SU-DHL-6 (cell line): ENCODE data around the gene VPS26B.

Experiments
- H2AFZ ChIP-seq: fragments of 200-600 bp; sonication (generic); 2 replicates; pipeline ENCODE4 v1.6.1; 2014; ENCODE audit warnings: low read depth, mild to moderate bottlenecking, moderate library complexity, mixed read lengths, antibody characterized with exemption, low read length; ENCODE audit not compliant: severe bottlenecking
- H3F3A ChIP-seq: fragments of 200-600 bp; shearing (Covaris generic); 2 replicates; pipeline ENCODE4 v1.6.0; 2016; ENCODE audit warnings: antibody characterized with exemption, mild to moderate bottlenecking; ENCODE audit not compliant: insufficient read depth
- H3K27ac ChIP-seq: fragments of 200-600 bp; sonication (generic); 2 replicates; pipeline ENCODE4 v1.5.1; 2016; ENCODE audit warnings: low read depth, mild to moderate bottlenecking, low read length, moderate library complexity, mixed read lengths
- H3K27me3 ChIP-seq: fragments of 200-600 bp; sonication (generic), shearing (Covaris generic); 2 replicates; pipeline ENCODE4 v1.6.0; 2014; ENCODE audit warnings: mild to moderate bottlenecking, low read length
- H3K36me3 ChIP-seq: fragments of 200-600 bp; sonication (generic); 2 replicates; pipeline ENCODE4 v1.6.1; 2014; ENCODE audit warnings: mild to moderate bottlenecking, low read length, mixed read lengths
- H3K4me2 ChIP-seq: fragments of 300-600, 200-600 bp; shearing (Covaris generic), sonication (generic); 2 replicates; pipeline ENCODE4 v1.6.0; 2014; ENCODE audit warnings: low read length, low read depth, mild to moderate bottlenecking; ENCODE audit not compliant: poor library complexity, severe bottlenecking
- H3K4me3 ChIP-seq: fragments of 200-600 bp; sonication (generic); 2 replicates; pipeline ENCODE4 v1.5.1; 2014; ENCODE audit warnings: antibody characterized with exemption, low read length, mild to moderate bottlenecking, mixed read lengths; ENCODE audit not compliant: insufficient read depth, poor library complexity, severe bottlenecking
- H3K79me2 ChIP-seq: fragments of 200-600 bp; sonication (generic); 2 replicates; pipeline ENCODE4 v1.6.1; 2014; ENCODE audit warnings: mild to moderate bottlenecking, low read length, moderate library complexity; ENCODE audit not compliant: insufficient read depth
- H3K9ac ChIP-seq: fragments of 200-600 bp; sonication (generic); 2 replicates; pipeline ENCODE4 v1.7.0; 2014; ENCODE audit warnings: mild to moderate bottlenecking, low read length
- H3K9me2 ChIP-seq: fragments of 200-600 bp; sonication (generic); replicated peaks from 2 replicates; pipeline ENCODE4 v1.6.1; 2014; ENCODE audit warnings: low read length; ENCODE audit not compliant: insufficient read depth
- H3K9me3 ChIP-seq: fragments of 200-600 bp; sonication (generic); 2 replicates; pipeline ENCODE4 v1.6.1; 2014; ENCODE audit warnings: low read length, mixed read lengths; ENCODE audit not compliant: insufficient read depth
- H4K20me1 ChIP-seq: fragments of 200-600 bp; sonication (generic); 2 replicates; pipeline ENCODE4 v1.6.1; 2014; ENCODE audit warnings: low read depth, mild to moderate bottlenecking, antibody characterized with exemption, low read length, moderate library complexity, mixed read lengths
- CTCF ChIP-seq: fragments of 200-600 bp; sonication (generic); IDR thresholded peaks from one replicate; pipeline ENCODE4 v1.5.1; 2017; ENCODE audit warnings: antibody characterized with exemption, mild to moderate bottlenecking, low read length, moderate library complexity; ENCODE audit not compliant: insufficient read depth, poor library complexity, severe bottlenecking
- EZH2phosphoT487 ChIP-seq: fragments of 200-600 bp; sonication (generic), shearing (Covaris generic); conservative IDR thresholded peaks from 2 replicates; pipeline ENCODE4 v1.6.1; 2018; ENCODE audit warnings: mild to moderate bottlenecking, antibody characterized with exemption, low read length, moderate library complexity, mixed read lengths

Gene VPS26B

GRCh38 chr11:134270250-134270714 lies 45.8 kb downstream of the VPS26B start:
- Histone ChIP-seq H3K79me2 (no peaks in the 10 kb centered on the region), H3K4me3 (no peak overlapping the region), H3K27ac (no peak overlapping the region), H2AFZ (no peak overlapping the region), H4K20me1 (no peaks in the 10 kb centered on the region), H3K36me3 (no peaks in the 10 kb centered on the region), H3K9me3 (no peaks in the 10 kb centered on the region), H3K9ac (no peak overlapping the region), H3F3A (no peaks in the 10 kb centered on the region), H3K9me2 (no peaks in the 10 kb centered on the region), H3K27me3 (no peaks in the 10 kb centered on the region), H3K4me2 (no peak overlapping the region)
- TF ChIP-seq CTCF (no peak), EZH2phosphoT487 (no peak)

- Histone ChIP-seq H3K9ac (no peak overlapping the region), H3K4me2 (no peak overlapping the region), H3K27me3 (no peaks in the 10 kb centered on the region), H3F3A (no peaks in the 10 kb centered on the region), H2AFZ (no peak overlapping the region), H3K79me2 (no peaks in the 10 kb centered on the region), H3K36me3 (no peaks in the 10 kb centered on the region), H3K9me2 (no peaks in the 10 kb centered on the region), H3K9me3 (no peaks in the 10 kb centered on the region), H3K27ac (no peak overlapping the region), H3K4me3 (no peak overlapping the region), H4K20me1 (no peaks in the 10 kb centered on the region)
- TF ChIP-seq EZH2phosphoT487 (no peak), CTCF (no peak)
Measured at GRCh38 chr11:134271978-134272377, 47.5 kb downstream of the VPS26B start.

- H3K9me3 ChIP-seq, result no peaks in the 10 kb centered on the region
- H3K9ac ChIP-seq, result no peak overlapping the region
- H3K9me2 ChIP-seq, result no peaks in the 10 kb centered on the region
- H3K4me3 ChIP-seq, result no peak overlapping the region
- H4K20me1 ChIP-seq, result no peaks in the 10 kb centered on the region
- H2AFZ ChIP-seq, result no peak overlapping the region
- no peak overlapping the region for H3K4me2 ChIP-seq
- no peaks in the 10 kb centered on the region for H3F3A ChIP-seq
- no peaks in the 10 kb centered on the region for H3K79me2 ChIP-seq
- H3K36me3 ChIP-seq, result no peaks in the 10 kb centered on the region
- H3K27ac ChIP-seq, result no peak overlapping the region
- no peaks in the 10 kb centered on the region for H3K27me3 ChIP-seq
- TF ChIP-seq EZH2phosphoT487 (no peak), CTCF (no peak)
Measured at GRCh38 chr11:134272381-134273316, 48.2 kb downstream of the VPS26B start.
